COLO829 (cell line): ENCODE results near the gene ACLY.
"Not testable (repeated sequence)": the region's sequence is repeated elsewhere in the genome, so short reads cannot be mapped to it uniquely, and the experiment has no call there.

Source experiments
- DNase-seq: peaks from one replicate; pipeline ENCODE4 v3.0.0; 2012; ENCODE audit warnings: low spot score

Gene ACLY

GRCh38 chr17:41871789-41872188 is 47.0 kb downstream of the ACLY start:
- no peak for DNase-seq

- no peak for DNase-seq
These were observed 48.1 kb downstream of the ACLY start for GRCh38 chr17:41870627-41871026.

- DNase-seq = no peak
These were observed 48.7 kb downstream of the ACLY start for GRCh38 chr17:41870097-41870496.

GRCh38 chr17:41869426-41869825 is 49.3 kb downstream of the ACLY start:
- DNase-seq = no peak

- DNase-seq = peak; percentile 72
These were observed 50.2 kb downstream of the ACLY start for GRCh38 chr17:41868568-41868967.

DNA sequence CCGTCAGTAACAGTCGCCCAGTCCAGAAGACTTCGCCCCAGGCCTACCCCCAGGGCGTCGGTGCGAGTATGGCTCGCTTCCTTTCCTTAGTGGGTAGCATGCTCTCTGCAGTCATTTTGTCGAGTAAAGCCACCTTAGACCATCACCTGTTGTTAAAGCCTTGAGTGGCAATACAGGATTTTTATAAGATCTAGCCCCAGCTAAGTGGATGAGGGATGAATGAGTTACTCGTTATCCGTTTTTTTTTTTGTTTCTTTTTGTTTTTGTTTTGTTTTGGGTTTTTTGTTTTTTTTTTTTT is 53.2 kb downstream of the ACLY start:
- no peak for DNase-seq

DNA sequence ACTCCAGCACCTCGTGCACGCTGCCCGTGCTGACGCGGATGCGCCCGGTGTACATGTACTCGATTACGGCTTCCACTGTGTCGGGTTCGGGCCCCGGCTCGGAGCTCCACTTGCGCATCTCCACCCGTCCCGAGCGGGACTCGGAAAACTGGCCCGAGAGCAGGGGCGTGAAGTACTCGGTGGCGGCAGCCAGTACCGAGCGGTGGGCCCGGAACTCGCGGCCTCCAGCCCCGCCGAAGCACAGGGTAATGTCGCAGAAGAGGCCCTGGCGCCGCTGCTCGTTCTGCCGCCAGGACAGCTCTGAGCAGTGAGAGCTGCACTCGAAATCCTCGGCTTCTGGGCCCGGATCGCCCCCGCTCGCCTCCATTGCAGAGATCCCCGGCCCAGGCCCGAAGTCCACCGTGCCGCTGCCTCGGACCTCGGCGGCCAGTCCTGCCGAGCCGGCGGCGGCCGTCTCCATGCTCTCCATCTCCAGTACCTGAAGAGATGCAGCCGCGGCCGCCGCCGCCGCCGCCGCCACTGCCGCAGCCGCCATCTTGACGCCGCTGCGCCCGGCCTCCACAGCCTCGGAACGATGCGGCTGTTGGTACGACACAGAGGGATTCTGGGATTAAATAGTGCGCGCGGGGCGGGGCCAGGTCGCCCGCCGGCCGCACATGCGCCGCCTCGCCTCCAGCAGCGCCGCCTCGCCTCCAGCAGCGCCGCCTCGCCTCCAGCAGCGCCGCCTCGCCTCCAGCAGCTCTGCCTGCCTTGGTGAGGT is 53.7 kb downstream of the ACLY start, which contains the start of gene KLHL11:
KLHL11 (minus strand) TSS at position 588 of the 760 bp plus-strand sequence; CDS start at position 535, 53 bp downstream.
- DNase-seq = peak; percentile 90

DNA sequence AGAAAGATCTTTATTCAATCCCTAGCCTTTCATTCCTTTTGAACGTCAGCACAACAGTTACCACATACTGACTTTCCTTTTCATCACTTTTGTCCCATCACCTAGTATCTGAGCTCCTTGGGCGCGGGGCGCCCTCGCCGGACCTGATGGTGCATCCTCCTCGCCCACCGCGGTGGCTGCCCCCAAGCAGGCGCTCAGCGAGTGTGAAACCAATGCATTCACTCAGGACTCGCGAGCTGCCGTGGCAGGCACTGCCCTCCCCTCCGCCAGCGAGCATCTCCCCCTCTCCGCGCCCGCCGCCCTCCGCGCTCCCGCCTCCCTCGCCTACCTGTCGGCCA is 54.3 kb downstream of the ACLY start:
- DNase-seq = no peak

- DNase-seq = no peak
These were observed 55.5 kb downstream of the ACLY start for GRCh38 chr17:41863074-41863848.

- no peak for DNase-seq
These were observed 58.4 kb downstream of the ACLY start for GRCh38 chr17:41860254-41860931.

DNA sequence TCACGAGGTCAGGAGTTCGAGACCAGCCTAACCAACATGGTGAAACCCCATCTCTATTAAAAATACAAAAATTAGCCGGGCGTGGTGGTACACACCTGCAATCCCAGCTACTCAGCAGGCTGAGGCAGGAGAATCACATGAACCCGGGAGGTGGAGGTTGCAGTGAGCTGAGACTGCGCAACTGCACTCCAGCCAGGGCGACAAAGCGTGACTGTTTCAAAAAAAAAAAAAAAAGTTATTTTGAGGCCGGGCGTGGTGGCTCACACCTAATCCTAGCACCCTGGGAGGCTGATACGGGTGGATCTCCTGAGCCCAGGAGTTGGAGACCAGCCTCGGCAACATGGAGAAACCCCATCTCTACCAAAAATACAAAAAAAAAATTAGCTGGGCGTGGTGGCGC is 67.4 kb downstream of the ACLY start:
- not testable (repeated sequence) for DNase-seq

DNA sequence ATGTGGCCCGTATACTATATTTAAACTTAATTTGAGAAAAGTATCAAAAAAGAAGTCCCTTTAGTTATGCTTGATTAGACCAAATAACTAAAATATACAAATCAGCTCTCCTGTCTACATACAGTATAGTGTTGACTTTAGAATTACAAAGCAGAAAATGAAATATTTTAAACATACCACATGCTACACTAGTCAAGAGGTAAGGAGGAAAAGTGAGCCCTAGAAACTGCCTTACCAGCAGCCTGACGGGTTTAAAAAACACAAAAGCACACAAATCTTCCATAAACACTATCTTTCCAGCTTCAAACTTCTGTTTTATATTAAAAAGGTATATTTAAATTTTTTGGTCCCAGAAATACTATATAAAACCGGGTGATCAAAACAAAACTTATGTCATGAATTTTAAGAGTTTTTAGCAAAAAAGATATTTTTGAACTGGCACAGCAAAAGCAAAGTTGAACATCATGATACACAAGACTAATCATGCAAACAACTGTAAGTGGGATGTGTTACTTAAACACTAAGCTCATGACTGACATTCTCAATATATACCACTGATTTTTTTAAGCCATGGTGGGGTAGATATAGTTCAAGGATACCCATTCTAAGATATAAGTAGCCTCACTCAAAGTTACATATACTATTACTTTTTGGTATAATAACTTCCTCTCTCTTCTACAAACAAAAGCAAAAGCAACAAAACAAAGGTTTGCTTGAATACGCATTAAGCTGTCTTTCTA is 69.3 kb downstream of the ACLY start:
- DNase-seq = no peak

- DNase-seq = no peak
These were observed 70.0 kb downstream of the ACLY start for GRCh38 chr17:41848788-41849187.

DNA sequence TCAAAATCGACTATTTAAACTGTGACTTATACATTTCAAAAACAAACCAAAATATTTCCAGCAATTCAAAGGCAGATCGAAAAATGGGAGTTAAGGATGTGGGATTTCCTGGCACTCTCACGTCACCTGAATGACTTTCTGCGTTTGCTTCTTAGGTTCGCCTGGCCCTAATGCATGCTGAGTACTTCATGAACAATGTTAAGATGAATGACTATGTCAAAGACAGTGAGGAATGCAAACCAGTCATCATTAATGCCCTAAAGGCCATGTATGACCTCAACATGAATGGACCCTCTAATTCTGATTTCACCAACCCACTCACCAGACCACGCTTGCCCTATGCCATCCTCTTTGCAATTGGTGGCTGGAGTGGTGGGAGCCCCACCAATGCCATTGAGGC is 73.8 kb downstream of the ACLY start:
- no peak for DNase-seq

GRCh38 chr17:41840781-41841180 is 78.0 kb downstream of the ACLY start:
- not testable (repeated sequence) for DNase-seq

DNA sequence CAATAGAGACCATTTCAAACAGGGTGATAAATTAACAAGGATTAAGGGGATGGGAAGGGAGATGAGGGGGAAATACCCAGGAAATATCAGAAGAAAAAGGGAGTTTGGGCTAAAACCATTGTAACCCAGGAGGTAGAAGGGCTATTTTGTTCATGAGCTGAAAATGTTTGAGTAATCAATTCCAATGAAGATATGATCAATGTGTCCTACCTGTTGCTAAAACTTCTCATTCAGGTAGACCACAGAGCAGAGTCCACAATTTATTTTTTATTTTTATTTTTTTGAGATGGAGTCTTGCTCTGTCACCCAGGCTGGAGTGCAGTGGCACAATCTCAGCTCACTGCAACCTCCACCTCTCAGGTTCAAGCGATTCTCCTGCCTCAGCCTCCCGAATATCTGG is 79.3 kb downstream of the ACLY start:
- not testable (repeated sequence) for DNase-seq

DNA sequence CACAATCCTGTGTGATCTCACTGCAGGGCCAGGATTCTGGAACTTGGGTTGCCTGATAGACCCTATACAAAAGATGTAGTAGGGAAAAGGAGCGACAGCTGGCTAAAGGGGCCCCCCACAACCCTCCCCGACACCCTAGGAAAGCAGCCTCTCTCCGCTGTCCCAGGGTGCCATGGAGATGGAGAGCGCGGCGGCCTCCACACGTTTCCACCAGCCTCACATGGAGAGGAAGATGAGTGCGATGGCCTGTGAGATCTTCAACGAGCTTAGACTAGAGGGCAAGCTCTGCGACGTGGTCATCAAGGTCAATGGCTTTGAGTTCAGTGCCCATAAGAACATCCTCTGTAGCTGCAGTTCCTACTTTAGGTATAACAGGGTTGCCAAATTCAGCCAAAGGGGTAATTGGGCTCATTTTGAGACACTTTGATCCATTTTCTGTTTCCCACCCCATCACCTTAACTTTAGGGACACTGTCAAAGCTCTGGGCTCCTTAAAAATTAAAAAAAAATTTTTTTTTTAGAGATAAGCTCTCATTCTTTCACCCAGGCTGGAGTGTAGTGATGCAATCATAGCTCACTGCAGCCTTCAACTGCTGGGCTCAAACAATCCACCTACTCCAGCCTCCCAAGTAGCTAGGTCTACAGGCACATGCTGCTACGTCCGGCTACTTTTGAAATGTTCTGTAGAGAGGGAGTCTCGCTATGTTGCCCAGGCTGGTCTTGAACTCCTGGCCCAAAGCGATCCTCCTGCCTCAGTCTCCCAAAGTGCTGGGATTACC is 80.8 kb downstream of the ACLY start, which contains the start of gene KLHL10:
KLHL10 (plus strand) TSS at position 65 of the 778 bp plus-strand sequence; CDS start at position 173, 108 bp downstream.
- no peak for DNase-seq

- no peak for DNase-seq
These were observed 82.1 kb downstream of the ACLY start for GRCh38 chr17:41836550-41837196.

GRCh38 chr17:41835800-41836549 is 82.8 kb downstream of the ACLY start, which contains the start of gene NT5C3B:
TSS of gene NT5C3B (minus strand) at chr17:41836232. CDS start at chr17:41836193, 39 bp downstream.
- DNase-seq = peak; percentile 61

- no peak for DNase-seq
These were observed 83.4 kb downstream of the ACLY start for GRCh38 chr17:41835214-41835799.
